ENCODE results near the gene CIB1. TPM values are rescaled to one million over a fixed set of nuclear protein-coding genes. Genes with fewer than 3 reads are reported as not detected.

The CIB1 gene
- total RNA-seq, 1 donor from 2014 or later = 125 TPM

Other genes starting within 250 kb of the CIB1 start
- gene ZNF710, start 232.6 kb downstream of the CIB1 start, total RNA-seq = 25.5 and 27.5 TPM in 2 replicates
- gene IDH2, start 131.5 kb downstream of the CIB1 start, total RNA-seq = 256 and 258 TPM in 2 replicates
- gene SEMA4B, start 32.6 kb downstream of the CIB1 start, total RNA-seq = 19.0 and 20.3 TPM in 2 replicates
- gene GDPGP1, start 268 bp upstream of the CIB1 start, total RNA-seq = 13.1 and 14.5 TPM in 2 replicates
- gene TTLL13, start 15.6 kb upstream of the CIB1 start, total RNA-seq = 0.34 and 1.1 TPM in 2 replicates
- gene NGRN, start 31.7 kb upstream of the CIB1 start, total RNA-seq = 30.0 and 31.8 TPM in 2 replicates
- 1.8 and 1.9 TPM in 2 replicates for gene ZNF774, start 118.3 kb upstream of the CIB1 start, total RNA-seq
- gene IQGAP1, start 154.3 kb upstream of the CIB1 start, total RNA-seq = 212 and 216 TPM in 2 replicates